HEK293 (cell line): ENCODE results near the gene PRIMA1.

ENCODE experiments used
- CTCF ChIA-PET: fragments of 350-600 bp; formaldehyde crosslinking; extraction: SDS; loops from one replicate; lab custom pipeline; 2021; ENCODE audit warnings: antibody characterized with exemption; lab: Yijun Ruan, JAX
- POLR2A ChIA-PET: fragments of 300-600 bp; formaldehyde crosslinking; extraction: SDS; loops from one replicate; lab custom pipeline; 2020; ENCODE audit warnings: antibody characterized with exemption, inconsistent platforms; lab: Yijun Ruan, JAX
- H3K27ac ChIP-seq: fragments of 200-500 bp; sonication (Bioruptor generic); 2 replicates; pipeline ENCODE4 v1.5.1; 2014; ENCODE audit warnings: low read depth, low read length, control low read depth, inconsistent platforms; ENCODE audit errors: extremely low read depth
- H3K36me3 ChIP-seq, 2 experiments: fragments of 200-500 bp in 1 of 2; sonication (Bioruptor generic) in 1 of 2; 1 replicate in 1 of 2; 2 replicates in 1 of 2; pipeline ENCODE4 v1.5.1; 2014 to 2017; ENCODE audit warnings: inconsistent platforms in 2 of 2, low read length in 2 of 2; ENCODE audit not compliant: control insufficient read depth in 2 of 2, insufficient read depth in 1 of 2
- H3K4me1 ChIP-seq: fragments of 200-500 bp; sonication (Bioruptor generic); 2 replicates; pipeline ENCODE4 v1.5.1; 2014; ENCODE audit warnings: mild to moderate bottlenecking, low read length, inconsistent platforms; ENCODE audit not compliant: control insufficient read depth, insufficient read depth
- H3K4me3 ChIP-seq: 2 replicates; pipeline ENCODE4 v1.5.1; 2011; ENCODE audit warnings: low read depth, mild to moderate bottlenecking, control low read depth, low read length, moderate library complexity
- H3K9me3 ChIP-seq: fragments of 200-500 bp; sonication (Bioruptor generic); 2 replicates; pipeline ENCODE4 v1.5.1; 2014; ENCODE audit warnings: low read depth, low read length, inconsistent platforms; ENCODE audit not compliant: control insufficient read depth, insufficient read depth
- GLI2 ChIP-seq: fragments of 450-650 bp; formaldehyde crosslinking; IDR thresholded peaks from 2 replicates; pipeline ENCODE4; 2017; ENCODE audit warnings: missing biosample characterization, missing genetic modification characterization, low read depth, borderline replicate concordance
- KLF16 ChIP-seq: fragments of 450-650 bp; formaldehyde crosslinking; IDR thresholded peaks from 2 replicates; pipeline ENCODE4 v1.5.1; 2017; ENCODE audit warnings: missing biosample characterization, missing genetic modification characterization
- YY1 ChIP-seq: fragments of 450-650 bp; formaldehyde crosslinking; IDR thresholded peaks from 2 replicates; pipeline ENCODE4 v1.5.1; 2018; ENCODE audit warnings: missing biosample characterization, missing genetic modification characterization
- YY2 ChIP-seq: fragments of 450-650 bp; formaldehyde crosslinking; IDR thresholded peaks from 2 replicates; pipeline ENCODE4 v1.5.1; 2016; ENCODE audit warnings: missing biosample characterization, missing genetic modification characterization
- ZBTB20 ChIP-seq: fragments of 450-650 bp; formaldehyde crosslinking; IDR thresholded peaks from 2 replicates; pipeline ENCODE4 v1.5.1; 2016; ENCODE audit warnings: missing biosample characterization, missing genetic modification characterization
- ZBTB8A ChIP-seq: fragments of 450-650 bp; formaldehyde crosslinking; IDR thresholded peaks from 2 replicates; pipeline ENCODE4 v1.5.1; 2016; ENCODE audit warnings: missing biosample characterization, missing genetic modification characterization
- ZFP37 ChIP-seq: fragments of 450-650 bp; formaldehyde crosslinking; IDR thresholded peaks from 2 replicates; pipeline ENCODE4 v1.5.1; 2016; ENCODE audit warnings: missing biosample characterization, missing genetic modification characterization
- ZFP41 ChIP-seq: fragments of 450-650 bp; formaldehyde crosslinking; IDR thresholded peaks from 2 replicates; pipeline ENCODE4 v1.5.1; 2016; ENCODE audit warnings: missing biosample characterization, missing genetic modification characterization, borderline replicate concordance
- ZFP69B ChIP-seq: fragments of 450-650 bp; formaldehyde crosslinking; IDR thresholded peaks from 2 replicates; pipeline ENCODE4 v1.5.1; 2016; ENCODE audit warnings: missing biosample characterization, missing genetic modification characterization
- ZNF23 ChIP-seq: fragments of 450-650 bp; formaldehyde crosslinking; IDR thresholded peaks from 2 replicates; pipeline ENCODE4 v1.5.1; 2016; ENCODE audit warnings: missing biosample characterization, missing genetic modification characterization, borderline replicate concordance
- ZNF302 ChIP-seq: fragments of 450-650 bp; formaldehyde crosslinking; IDR thresholded peaks from 2 replicates; pipeline ENCODE4 v1.5.1; 2016; ENCODE audit warnings: missing biosample characterization, missing genetic modification characterization, low read depth
- ZNF311 ChIP-seq: fragments of 450-650 bp; formaldehyde crosslinking; IDR thresholded peaks from 2 replicates; pipeline ENCODE4 v1.5.1; 2017; ENCODE audit warnings: missing biosample characterization, missing genetic modification characterization, borderline replicate concordance
- ZNF341 ChIP-seq: fragments of 450-650 bp; formaldehyde crosslinking; IDR thresholded peaks from 2 replicates; pipeline ENCODE4; 2016; ENCODE audit warnings: low read depth, missing biosample characterization, missing genetic modification characterization
- ZNF362 ChIP-seq: fragments of 450-650 bp; formaldehyde crosslinking; IDR thresholded peaks from 2 replicates; pipeline ENCODE4 v1.5.1; 2016; ENCODE audit warnings: missing biosample characterization, missing genetic modification characterization
- ZNF433 ChIP-seq: fragments of 450-650 bp; formaldehyde crosslinking; IDR thresholded peaks from 2 replicates; pipeline ENCODE4 v1.5.1; 2016; ENCODE audit warnings: missing biosample characterization, missing genetic modification characterization, low read depth
- ZNF514 ChIP-seq: fragments of 450-650 bp; formaldehyde crosslinking; IDR thresholded peaks from 2 replicates; pipeline ENCODE4 v1.5.1; 2016; ENCODE audit warnings: missing biosample characterization, missing genetic modification characterization
- ZNF621 ChIP-seq: fragments of 450-650 bp; formaldehyde crosslinking; IDR thresholded peaks from 2 replicates; pipeline ENCODE4 v1.5.1; 2017; ENCODE audit warnings: missing biosample characterization, missing genetic modification characterization
- ZNF624 ChIP-seq: fragments of 450-650 bp; formaldehyde crosslinking; IDR thresholded peaks from 2 replicates; pipeline ENCODE4 v1.5.1; 2017; ENCODE audit warnings: missing biosample characterization, missing genetic modification characterization
- ZNF639 ChIP-seq: fragments of 450-650 bp; formaldehyde crosslinking; IDR thresholded peaks from 2 replicates; pipeline ENCODE4 v1.5.1; 2016; ENCODE audit warnings: missing biosample characterization, missing genetic modification characterization
- ZNF704 ChIP-seq: fragments of 450-650 bp; formaldehyde crosslinking; IDR thresholded peaks from 2 replicates; pipeline ENCODE4 v1.5.1; 2016; ENCODE audit warnings: missing biosample characterization, missing genetic modification characterization
- ZNF837 ChIP-seq: fragments of 450-650 bp; formaldehyde crosslinking; IDR thresholded peaks from 2 replicates; pipeline ENCODE4 v1.5.1; 2016; ENCODE audit warnings: missing biosample characterization, missing genetic modification characterization
- ZSCAN23 ChIP-seq: fragments of 450-650 bp; formaldehyde crosslinking; IDR thresholded peaks from 2 replicates; pipeline ENCODE4 v1.5.1; 2016; ENCODE audit warnings: missing biosample characterization, missing genetic modification characterization
- TF ChIP-seq, protein P1 (sequence below): fragments of 450-650 bp; formaldehyde crosslinking; IDR thresholded peaks from 2 replicates; pipeline ENCODE4 v1.5.1; 2016; ENCODE audit warnings: missing biosample characterization, missing genetic modification characterization
- TF ChIP-seq, protein P2 (sequence below): fragments of 450-650 bp; formaldehyde crosslinking; IDR thresholded peaks from 2 replicates; pipeline ENCODE4 v1.5.1; 2017; ENCODE audit warnings: missing biosample characterization, missing genetic modification characterization

PRIMA1 gene

GRCh38 chr14:93716746-93717667, 71.3 kb downstream of the PRIMA1 start:
- no peaks in the 10 kb centered on the region for H3K36me3 ChIP-seq
- TF ChIP-seq ZNF23 (tag by site-specific recombination) (no peak), ZNF341 (no peak)
- H3K27ac ChIP-seq: no peak overlapping the region
- H3K9me3 ChIP-seq: no peaks in the 10 kb centered on the region
- H3K4me1 ChIP-seq: no peaks in the 10 kb centered on the region
- ChIA-PET CTCF (no interaction called here), POLR2A (no interaction called here)
- H3K4me3 ChIP-seq: no peak overlapping the region

- no peaks in the 10 kb centered on the region for H3K9me3 ChIP-seq
- no peaks in the 10 kb centered on the region for H3K4me1 ChIP-seq
- no peak for TF ChIP-seq KLF16 (tag by site-specific recombination)
- no peak for TF ChIP-seq ZNF837
- no peak for TF ChIP-seq ZNF639
- no peak for TF ChIP-seq ZFP69B
- TF ChIP-seq ZFP37 (tag by site-specific recombination): no peak
- TF ChIP-seq ZFP41 (tag by site-specific recombination): no peak
- TF ChIP-seq ZNF514: no peak
- TF ChIP-seq ZBTB8A (tag by site-specific recombination): no peak
- TF ChIP-seq, protein P1, sequence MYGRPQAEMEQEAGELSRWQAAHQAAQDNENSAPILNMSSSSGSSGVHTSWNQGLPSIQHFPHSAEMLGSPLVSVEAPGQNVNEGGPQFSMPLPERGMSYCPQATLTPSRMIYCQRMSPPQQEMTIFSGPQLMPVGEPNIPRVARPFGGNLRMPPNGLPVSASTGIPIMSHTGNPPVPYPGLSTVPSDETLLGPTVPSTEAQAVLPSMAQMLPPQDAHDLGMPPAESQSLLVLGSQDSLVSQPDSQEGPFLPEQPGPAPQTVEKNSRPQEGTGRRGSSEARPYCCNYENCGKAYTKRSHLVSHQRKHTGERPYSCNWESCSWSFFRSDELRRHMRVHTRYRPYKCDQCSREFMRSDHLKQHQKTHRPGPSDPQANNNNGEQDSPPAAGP: no peak
- no peak for TF ChIP-seq GLI2 (tag by site-specific recombination)
- no peak for TF ChIP-seq YY2 (tag by site-specific recombination)
- TF ChIP-seq ZNF433 (tag by site-specific recombination): no peak
- no peak for TF ChIP-seq ZBTB20 (tag by site-specific recombination)
- H3K27ac ChIP-seq: no peak overlapping the region
- H3K36me3 ChIP-seq: no peaks in the 10 kb centered on the region
- ChIA-PET POLR2A (interaction anchor here (0.6 kb wide), 1 partner anchor 48 kb away, joined by 5 read pairs; no protein-coding TSS in a partner anchor), CTCF (no interaction called here)
- H3K4me3 ChIP-seq: no peak overlapping the region
Measured at GRCh38 chr14:93716002-93716745, 72.1 kb downstream of the PRIMA1 start.

- Histone ChIP-seq H3K4me1 (no peaks in the 10 kb centered on the region), H3K27ac (no peak overlapping the region), H3K9me3 (no peaks in the 10 kb centered on the region), H3K36me3 (no peaks in the 10 kb centered on the region), H3K4me3 (no peak overlapping the region)
- ChIA-PET CTCF (interaction anchor here (0.6 kb wide), 1 partner anchor 73 kb away, joined by 3 read pairs; the partner anchor contains the start of gene PRIMA1), POLR2A (interaction anchor here (0.6 kb wide), 1 partner anchor 47 kb away, joined by 5 read pairs; no protein-coding TSS in a partner anchor)
- TF ChIP-seq ZNF302 (tag by site-specific recombination) (no peak), ZNF704 (tag by site-specific recombination) (no peak), ZNF311 (tag by site-specific recombination) (no peak), ZNF624 (tag by site-specific recombination) (no peak), ZNF621 (tag by site-specific recombination) (no peak), ZSCAN23 (tag by site-specific recombination) (no peak), ZNF362 (no peak), YY1 (tag by site-specific recombination) (no peak)
- TF ChIP-seq, protein P2, sequence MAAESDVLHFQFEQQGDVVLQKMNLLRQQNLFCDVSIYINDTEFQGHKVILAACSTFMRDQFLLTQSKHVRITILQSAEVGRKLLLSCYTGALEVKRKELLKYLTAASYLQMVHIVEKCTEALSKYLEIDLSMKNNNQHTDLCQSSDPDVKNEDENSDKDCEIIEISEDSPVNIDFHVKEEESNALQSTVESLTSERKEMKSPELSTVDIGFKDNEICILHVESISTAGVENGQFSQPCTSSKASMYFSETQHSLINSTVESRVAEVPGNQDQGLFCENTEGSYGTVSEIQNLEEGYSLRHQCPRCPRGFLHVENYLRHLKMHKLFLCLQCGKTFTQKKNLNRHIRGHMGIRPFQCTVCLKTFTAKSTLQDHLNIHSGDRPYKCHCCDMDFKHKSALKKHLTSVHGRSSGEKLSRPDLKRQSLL (tag by site-specific recombination): no peak
Measured at GRCh38 chr14:93715279-93715927, 72.9 kb downstream of the PRIMA1 start.
